HL-60/S4 treated with retinoic acid at 250 ng/mL for 4 days and 3 days (cell line): ENCODE results near the gene RHEX.

ENCODE experiments used
- in situ Hi-C: fragments of 300-500 bp; cut with MboI; formaldehyde crosslinking; loops from 2 replicates; pipeline ENCODE4 v1.7.0; 2022; ENCODE audit warnings: low sequenced_read_pairs

Gene RHEX

DNA sequence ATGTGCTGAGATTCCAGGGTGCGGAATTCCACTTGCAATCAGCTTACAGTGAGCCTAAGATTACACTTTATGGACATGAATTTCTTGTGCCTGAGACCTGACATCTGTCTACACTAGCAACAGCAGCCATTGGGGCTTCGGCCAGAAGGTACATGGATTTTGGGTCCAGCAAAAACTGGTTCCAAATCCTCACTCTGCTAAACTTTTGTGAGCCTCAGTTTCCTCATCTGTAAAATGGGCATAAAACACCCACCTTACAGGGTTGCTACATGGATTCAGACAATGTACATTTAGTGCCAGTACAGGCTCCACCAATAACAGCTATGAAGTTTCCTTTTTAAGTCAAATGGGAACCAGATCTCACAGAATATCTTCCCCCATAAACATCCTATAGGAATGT lies 30.8 kb downstream of the RHEX start:
- in situ Hi-C loops = no loop called here

GRCh38 chr1:206087091-206087490 lies 34.1 kb downstream of the RHEX start:
- in situ Hi-C loops = no loop called here

- in situ Hi-C loops = no loop called here
Measured at GRCh38 chr1:206089341-206089740, 36.4 kb downstream of the RHEX start.

GRCh38 chr1:206094024-206094423 lies 41.1 kb downstream of the RHEX start:
- in situ Hi-C loops = no loop called here

GRCh38 chr1:206097381-206097780 lies 44.4 kb downstream of the RHEX start:
- in situ Hi-C loops = no loop called here

DNA sequence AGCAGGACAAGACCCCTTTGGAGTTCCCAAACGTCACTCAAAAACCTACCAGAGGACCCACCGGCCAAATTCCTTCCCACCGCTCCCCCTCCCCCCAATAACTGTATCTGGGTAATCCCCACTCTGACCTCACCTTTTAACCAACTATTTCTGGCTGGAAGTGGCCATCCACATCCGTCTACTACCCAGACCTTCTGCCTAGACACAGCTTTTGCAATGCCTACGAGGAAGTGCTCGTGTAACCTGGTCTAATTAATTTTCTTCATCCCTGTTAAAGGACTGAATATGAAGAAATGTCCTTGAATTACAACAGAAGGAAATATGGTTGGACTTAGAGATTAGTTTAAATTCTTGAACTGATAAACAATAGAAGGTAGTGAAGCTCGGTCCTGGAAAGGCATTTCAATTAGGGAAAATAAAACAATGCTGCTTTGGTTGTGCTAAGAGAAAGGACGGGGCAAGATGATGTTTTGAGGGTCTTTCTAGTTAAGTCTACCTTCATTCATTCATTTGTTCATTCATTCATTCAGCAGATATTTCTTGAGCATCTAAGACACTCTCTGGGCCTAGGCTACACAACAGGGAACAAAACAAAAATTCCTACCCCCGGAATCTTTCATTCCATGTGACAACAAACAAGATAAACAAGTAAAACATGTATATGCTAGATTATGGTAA lies 45.4 kb downstream of the RHEX start:
- in situ Hi-C loops = no loop called here

- in situ Hi-C loops = loop anchor here (10.0 to 25.0 kb wide), 3 partner anchors 116 to 313 kb away; partner anchors contain the start of gene RAB29
Measured at GRCh38 chr1:206100226-206100815, 47.3 kb downstream of the RHEX start.

DNA sequence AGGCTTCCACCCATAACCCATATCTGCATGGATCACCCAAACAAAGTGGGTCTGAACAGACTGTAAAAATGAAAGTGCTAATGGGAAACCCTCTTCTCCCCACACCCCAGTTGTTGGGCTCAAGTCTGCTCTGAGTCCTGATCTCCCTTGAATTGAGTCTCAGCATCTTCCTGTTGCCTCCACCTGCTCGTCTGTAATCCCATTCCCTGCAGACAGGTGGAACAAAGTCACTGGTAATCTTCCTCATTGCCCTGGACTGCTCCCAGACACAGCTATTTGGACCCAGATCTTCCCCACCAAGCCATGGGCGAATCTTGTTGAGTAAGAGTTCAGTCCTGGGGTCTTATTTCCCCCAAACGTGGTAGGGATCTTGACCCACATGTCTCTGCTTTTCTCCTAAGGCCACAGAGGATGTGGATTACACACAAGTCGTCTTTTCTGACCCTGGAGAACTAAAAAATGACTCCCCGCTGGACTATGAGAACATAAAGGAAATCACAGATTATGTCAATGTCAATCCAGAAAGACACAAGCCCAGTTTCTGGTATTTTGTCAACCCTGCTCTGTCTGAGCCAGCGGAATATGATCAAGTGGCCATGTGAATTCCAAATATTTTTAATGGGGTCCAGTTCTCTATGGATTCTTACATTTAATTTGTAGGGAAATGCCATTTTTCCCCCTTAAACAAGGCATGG lies 48.5 kb downstream of the RHEX start:
- in situ Hi-C loops = loop anchor here (10.0 to 25.0 kb wide), 3 partner anchors 117 to 314 kb away; partner anchors contain the start of gene RAB29

GRCh38 chr1:206102292-206102936 lies 49.4 kb downstream of the RHEX start:
- in situ Hi-C loops = loop anchor here (10.0 to 25.0 kb wide), 3 partner anchors 118 to 315 kb away; partner anchors contain the start of gene RAB29

- in situ Hi-C loops = loop anchor here (10.0 to 25.0 kb wide), 3 partner anchors 119 to 317 kb away; partner anchors contain the start of gene RAB29
Measured at GRCh38 chr1:206103979-206104378, 51.0 kb downstream of the RHEX start.

DNA sequence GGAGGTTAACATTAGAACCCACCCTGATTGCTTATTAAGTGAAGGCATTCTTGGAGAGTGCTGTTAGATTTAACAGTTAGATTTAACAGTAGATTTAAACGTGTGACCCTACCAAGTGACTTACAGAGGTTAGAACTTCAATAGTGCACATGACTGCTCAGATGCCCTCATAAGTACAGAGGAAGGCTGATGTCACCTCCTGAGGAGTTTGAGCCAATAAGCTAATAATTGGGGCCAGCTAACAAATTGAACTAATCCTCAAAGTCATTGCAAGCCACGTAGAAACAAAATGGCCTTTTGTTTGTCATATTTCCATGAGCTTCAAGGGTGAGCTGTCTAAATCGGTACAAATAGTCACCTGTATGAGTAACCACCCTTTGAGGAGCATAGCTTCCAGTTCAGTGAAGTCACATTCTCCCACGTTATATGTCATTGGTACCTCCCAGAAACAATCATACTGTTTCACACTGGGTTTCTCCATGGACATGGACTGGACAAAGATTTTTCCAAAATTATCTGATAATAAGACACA lies 52.6 kb downstream of the RHEX start:
- in situ Hi-C loops = loop anchor here (10.0 to 25.0 kb wide), 3 partner anchors 121 to 318 kb away; partner anchors contain the start of gene RAB29

DNA sequence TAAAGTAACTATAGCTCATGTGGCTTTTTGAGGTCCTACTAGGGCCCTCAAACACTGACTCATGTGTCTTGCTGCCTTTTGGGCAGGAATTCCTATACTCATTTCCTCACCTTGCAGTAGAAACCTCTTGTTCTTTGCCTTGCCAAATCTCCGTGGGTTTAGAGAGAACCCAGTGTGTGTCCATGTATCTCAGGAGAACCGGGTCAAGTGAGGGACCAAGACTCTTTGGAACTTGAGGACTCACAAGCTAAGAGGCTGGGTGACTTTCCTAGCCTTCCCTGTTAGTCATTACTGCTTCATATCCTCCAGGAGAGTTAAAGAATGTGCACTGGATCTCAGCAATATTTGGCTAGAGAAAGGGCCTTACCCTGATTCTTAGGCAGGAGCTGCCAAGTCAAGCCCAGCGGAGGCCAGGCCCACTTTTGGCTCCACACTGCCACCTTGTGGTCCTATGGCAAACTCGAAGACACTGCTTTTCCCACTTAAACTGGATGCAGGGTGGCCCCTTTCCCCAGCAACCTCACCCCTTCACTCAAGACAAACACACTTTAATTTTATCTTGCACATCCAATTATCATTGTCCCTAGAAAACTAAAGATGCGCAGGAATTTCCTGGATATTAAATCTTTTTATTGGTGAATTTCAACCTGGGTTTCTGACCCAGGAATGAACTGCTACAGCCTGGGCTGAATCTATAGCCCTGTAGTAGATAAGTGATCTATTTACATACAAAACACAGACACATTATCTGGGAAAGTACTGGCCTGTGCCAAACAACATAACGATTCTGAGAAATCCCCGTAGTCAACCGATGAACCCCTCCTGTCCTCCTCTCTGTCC lies 53.6 kb downstream of the RHEX start:
- in situ Hi-C loops = loop anchor here (10.0 to 25.0 kb wide), 3 partner anchors 122 to 319 kb away; partner anchors contain the start of gene RAB29

DNA sequence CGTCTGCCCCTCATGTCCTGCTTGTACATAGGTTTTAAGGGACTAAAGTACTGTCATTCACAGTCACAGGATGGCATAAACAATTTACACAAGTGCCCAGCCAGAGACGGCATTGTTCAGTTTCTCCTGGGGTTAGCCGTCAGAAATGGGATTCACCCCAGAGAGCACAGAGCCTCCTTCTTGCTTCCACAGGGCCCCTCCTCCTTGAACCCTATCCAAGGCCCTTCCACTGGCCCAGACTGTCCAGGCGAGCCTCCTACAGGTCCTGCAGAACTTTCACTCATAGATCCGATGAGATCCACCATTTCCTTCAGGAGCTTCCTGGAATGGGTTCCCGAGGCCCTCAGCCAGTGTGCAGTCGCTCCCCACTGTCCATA lies 54.2 kb downstream of the RHEX start:
- in situ Hi-C loops = loop anchor here (10.0 to 25.0 kb wide), 3 partner anchors 122 to 320 kb away; partner anchors contain the start of gene RAB29

GRCh38 chr1:206108635-206109034 lies 55.7 kb downstream of the RHEX start:
- in situ Hi-C loops = loop anchor here (10.0 to 25.0 kb wide), 3 partner anchors 124 to 321 kb away; partner anchors contain the start of gene RAB29

- in situ Hi-C loops = loop anchor here (10.0 to 25.0 kb wide), 3 partner anchors 125 to 322 kb away; partner anchors contain the start of gene RAB29
Measured at GRCh38 chr1:206109718-206110117, 56.7 kb downstream of the RHEX start.

- in situ Hi-C loops = loop anchor here (25.0 kb wide), 1 partner anchor 323 kb away; the partner anchor contains the start of gene RAB29
Measured at GRCh38 chr1:206110161-206110560, 57.2 kb downstream of the RHEX start.

DNA sequence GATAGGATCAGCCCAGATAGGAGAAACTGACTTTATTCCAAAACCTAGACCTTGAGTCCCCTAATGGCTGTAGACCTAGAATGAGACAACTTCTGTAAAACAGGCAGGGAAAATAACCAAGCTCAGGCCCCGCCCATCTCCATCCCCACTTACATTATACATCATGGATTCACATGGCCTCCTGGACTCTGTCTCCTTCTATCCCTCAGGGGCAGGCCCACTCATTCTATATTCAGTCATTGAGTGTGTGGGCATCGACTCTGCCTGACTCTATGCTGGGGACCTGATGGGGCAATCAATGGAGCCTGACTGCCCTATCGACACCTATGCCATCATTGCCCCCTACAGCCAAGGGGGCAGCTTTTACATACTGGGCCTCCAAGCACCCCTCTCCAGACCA lies 57.8 kb downstream of the RHEX start:
- in situ Hi-C loops = loop anchor here (25.0 kb wide), 1 partner anchor 324 kb away; the partner anchor contains the start of gene RAB29

- in situ Hi-C loops = loop anchor here (25.0 kb wide), 1 partner anchor 324 kb away; the partner anchor contains the start of gene RAB29
Measured at GRCh38 chr1:206111271-206111927, 58.4 kb downstream of the RHEX start.
